Ascending aorta (tissue), 2 donors: Measurements from ENCODE around the gene CIC. TPM values are rescaled to one million over a fixed set of nuclear protein-coding genes. Genes with fewer than 3 reads are reported as not detected.
A peak's percentile ranks its signal among the peaks of the same experiment; 100 is the strongest.

ENCODE experiments used
- DNase-seq, 2 donors: peaks; one replicate each; pipeline ENCODE4 v3.0.0-alpha.2; 2019; ENCODE audit warnings: low spot score in 2 of 2
- H3K27ac ChIP-seq, 2 donors: fragments of 200-600 bp; sonication (generic); one replicate each; pipeline ENCODE4 v1.5.1; 2016 to 2017; ENCODE audit warnings: mild to moderate bottlenecking in 1 of 2
- H3K27me3 ChIP-seq: fragments of 200-600 bp; sonication (generic); one replicate; pipeline ENCODE4 v1.5.1; 2017
- H3K36me3 ChIP-seq, 2 donors: fragments of 200-600 bp; sonication (generic); one replicate each; pipeline ENCODE4 v1.5.1; 2016
- H3K4me1 ChIP-seq, 2 donors: fragments of 200-600 bp; sonication (generic); one replicate each; pipeline ENCODE4 v1.5.1; 2016 to 2017; ENCODE audit warnings: mild to moderate bottlenecking in 1 of 2
- H3K4me3 ChIP-seq, 2 donors: fragments of 200-600 bp; sonication (generic); one replicate each; pipeline ENCODE4 v1.5.1; 2016 to 2017; ENCODE audit warnings: mild to moderate bottlenecking in 1 of 2
- H3K9me3 ChIP-seq, 2 donors: fragments of 200-600 bp; sonication (generic); one replicate each; pipeline ENCODE4 v1.5.1; 2016
- CTCF ChIP-seq, 3 experiments: fragments of 200-600 bp in 2 of 3; fragments of 450-650 bp in 1 of 3; sonication (generic) in 2 of 3; IDR thresholded peaks; one replicate each; pipeline ENCODE4 v1.5.1; 2016 to 2019; ENCODE audit warnings: antibody characterized with exemption in 3 of 3, mild to moderate bottlenecking in 1 of 3, moderate library complexity in 1 of 3
- intact Hi-C: fragments of 100-400 bp; cut with DNase I; formaldehyde crosslinking; loops from one replicate; pipeline ENCODE4 v1.15.1; 2023
- total RNA-seq: library from RNA; depleted of rRNA; stranded (reverse); fragments of >200 nt; gene quantifications from one replicate; pipeline ENCODE4 v1.1.0, GENCODE V29; 2016

CIC gene
- total RNA-seq, 1 donor from 2014 or later: 247 TPM

GRCh38 chr19:42284591-42285341, 15.7 kb downstream of the CIC start:
- H3K27me3 ChIP-seq: no peaks in the 10 kb centered on the region

GRCh38 chr19:42285541-42285941, 16.5 kb downstream of the CIC start:
- Histone ChIP-seq H3K4me3 (peak overlapping the region; percentile 85), H3K4me1 (peaks cover 33 to 49% of the 10 kb centered on the region in 2 donors), H3K27me3 (no peaks in the 10 kb centered on the region), H3K36me3 (peaks cover 35 to 37% of the 10 kb centered on the region in 2 donors), H3K9me3 (no peaks in the 10 kb centered on the region), H3K27ac (peak overlapping the region; percentile 72 to 84)
- DNase-seq: no peak
- no peak for TF ChIP-seq CTCF (IDR thresholded peaks at IDR 0.05)
- intact Hi-C loops: loop anchor here (2.0 kb wide), 1 partner anchor 69 kb away; the partner anchor contains the start of gene DEDD2

More at GRCh38 chr19:42284591-42285341, 15.7 kb downstream of the CIC start:
- H3K36me3 ChIP-seq: peaks cover 28 to 30% of the 10 kb centered on the region in 2 donors
- TF ChIP-seq CTCF (IDR thresholded peaks at IDR 0.05): no peak
- intact Hi-C loops: loop anchor here (1.0 to 2.0 kb wide), 2 partner anchors 40 to 68 kb away; partner anchors contain the start of gene DEDD2
- peak overlapping the region; percentile 85 for H3K4me3 ChIP-seq
- no peaks in the 10 kb centered on the region for H3K9me3 ChIP-seq
- peaks cover 33 to 49% of the 10 kb centered on the region in 2 donors for H3K4me1 ChIP-seq
- DNase-seq: peak in 1 of 2 donors; percentile 68
- H3K27ac ChIP-seq: peak overlapping the region; percentile 72 to 84

GRCh38 chr19:42285988-42286348, 16.9 kb downstream of the CIC start:
- Histone ChIP-seq H3K27me3 (no peaks in the 10 kb centered on the region), H3K4me3 (peak overlapping the region; percentile 85), H3K27ac (peak overlapping the region; percentile 72 to 84), H3K9me3 (no peaks in the 10 kb centered on the region), H3K4me1 (peaks cover 33 to 49% of the 10 kb centered on the region in 2 donors), H3K36me3 (peaks cover 40 to 42% of the 10 kb centered on the region in 2 donors)
- intact Hi-C loops: loop anchor here (2.0 kb wide), 1 partner anchor 69 kb away; the partner anchor contains the start of gene DEDD2
- DNase-seq: no peak
- TF ChIP-seq CTCF (IDR thresholded peaks at IDR 0.05): no peak

- intact Hi-C loops: no loop called here
- Histone ChIP-seq H3K9me3 (no peaks in the 10 kb centered on the region), H3K27ac (peak overlapping the region; percentile 72 to 84), H3K36me3 (peaks cover 45 to 47% of the 10 kb centered on the region in 2 donors), H3K4me1 (peaks cover 33 to 44% of the 10 kb centered on the region in 2 donors), H3K4me3 (peak overlapping the region; percentile 85), H3K27me3 (no peaks in the 10 kb centered on the region)
- peak in 1 of 2 donors; percentile 80 for DNase-seq
- TF ChIP-seq CTCF (IDR thresholded peaks at IDR 0.05): no peak
Measured at GRCh38 chr19:42286349-42287016, 17.4 kb downstream of the CIC start.

- intact Hi-C loops: no loop called here
- Histone ChIP-seq H3K9me3 (no peaks in the 10 kb centered on the region), H3K27me3 (no peaks in the 10 kb centered on the region), H3K4me3 (peak overlapping the region in 1 of 2 donors; percentile 85), H3K27ac (peak overlapping the region; percentile 72 to 84), H3K4me1 (peaks cover 27 to 36% of the 10 kb centered on the region in 2 donors), H3K36me3 (peaks cover 52 to 54% of the 10 kb centered on the region in 2 donors)
- DNase-seq: peak in 1 of 2 donors; percentile 67
- no peak for TF ChIP-seq CTCF (IDR thresholded peaks at IDR 0.05)
Measured at GRCh38 chr19:42287017-42287826, 18.2 kb downstream of the CIC start.
